ENCODE results near the gene ZACN. TPM values are rescaled to one million over a fixed set of nuclear protein-coding genes. Genes with fewer than 3 reads are reported as not detected.

Gene ZACN
- total RNA-seq, 2 experiments from 2014 or later = 0.76 to 1.2 TPM

GRCh38 chr17:76087531-76087930, 8.5 kb downstream of the ZACN start:
- POLR2A ChIA-PET = interaction anchor here (0.6 kb wide), 1 partner anchor 482 kb away, joined by 3 read pairs; a partner anchor contains a TSS
- no peaks in the 10 kb centered on the region for H3K4me1 ChIP-seq (ENCODE audit: insufficient read depth, low read length, poor library complexity, severe bottlenecking)
- CTCF ChIA-PET (ENCODE audit: unreplicated experiment) = no interaction called here

GRCh38 chr17:76088041-76088867, 9.3 kb downstream of the ZACN start:
- Histone ChIP-seq H3K9me3 (ENCODE audit: low read length) (no peaks in the 10 kb centered on the region), H3K9me2 (ENCODE audit: insufficient read depth, low read length) (no peaks in the 10 kb centered on the region), H3K4me1 (ENCODE audit: insufficient read depth, low read length, poor library complexity, severe bottlenecking) (no peaks in the 10 kb centered on the region), H3K4me3 (ENCODE audit: low read depth, low read length, poor library complexity, severe bottlenecking) (no peak overlapping the region), H3K36me3 (ENCODE audit: insufficient read depth, low read length) (peaks cover 70% of the 10 kb centered on the region), H3K79me2 (ENCODE audit: insufficient read depth, low read depth, low read length) (no peaks in the 10 kb centered on the region), H3K4me2 (ENCODE audit: low read length) (no peak overlapping the region), H2AFZ (ENCODE audit: low read length) (no peak overlapping the region), H3K27ac (ENCODE audit: low read depth, low read length, poor library complexity, severe bottlenecking) (no peak overlapping the region), H4K20me1 (ENCODE audit: insufficient read depth, low read length) (no peaks in the 10 kb centered on the region)
- POLR2A ChIA-PET = interaction anchor here (1.5 kb wide), 1 partner anchor 15 kb away, joined by 4 read pairs; the partner anchor contains the start of gene EXOC7
- BruUV-seq (replicated peaks) = no TSS peak
- intact Hi-C loops (cut with micrococcal nuclease; ENCODE audit: unreplicated experiment) = no loop called here
- TF ChIP-seq EZH2phosphoT487 (IDR thresholded peaks at IDR 0.05; ENCODE audit: borderline replicate concordance, low read depth, low read length) (no peak), CTCF (conservative IDR thresholded peaks at IDR 0.05; ENCODE audit: low read length) (peak; percentile 61)
- CTCF ChIA-PET (ENCODE audit: unreplicated experiment) = interaction anchor here (1.6 kb wide), 1 partner anchor 74 kb away, joined by 4 read pairs; no protein-coding TSS in a partner anchor
- DNase-seq (ENCODE audit: low spot score) = peak; percentile 35

More at GRCh38 chr17:76087531-76087930, 8.5 kb downstream of the ZACN start:
- no peak for TF ChIP-seq EZH2phosphoT487 (IDR thresholded peaks at IDR 0.05; ENCODE audit: borderline replicate concordance, low read depth, low read length)
- H3K4me3 ChIP-seq (ENCODE audit: low read depth, low read length, poor library complexity, severe bottlenecking) = no peak overlapping the region
- H3K79me2 ChIP-seq (ENCODE audit: insufficient read depth, low read depth, low read length) = no peaks in the 10 kb centered on the region
- no peak overlapping the region for H3K27ac ChIP-seq (ENCODE audit: low read depth, low read length, poor library complexity, severe bottlenecking)
- intact Hi-C loops (cut with micrococcal nuclease; ENCODE audit: unreplicated experiment) = no loop called here
- BruUV-seq (replicated peaks) = no TSS peak
- no peaks in the 10 kb centered on the region for H3K9me3 ChIP-seq (ENCODE audit: low read length)
- no peak for DNase-seq (ENCODE audit: low spot score)
- H3K9me2 ChIP-seq (ENCODE audit: insufficient read depth, low read length) = no peaks in the 10 kb centered on the region
- no peak overlapping the region for H3K4me2 ChIP-seq (ENCODE audit: low read length)
- no peak overlapping the region for H2AFZ ChIP-seq (ENCODE audit: low read length)
- no peaks in the 10 kb centered on the region for H4K20me1 ChIP-seq (ENCODE audit: insufficient read depth, low read length)
- peaks cover 70% of the 10 kb centered on the region for H3K36me3 ChIP-seq (ENCODE audit: insufficient read depth, low read length)

GRCh38 chr17:76088868-76089576, 10.0 kb downstream of the ZACN start:
- Histone ChIP-seq H4K20me1 (ENCODE audit: insufficient read depth, low read length) (no peaks in the 10 kb centered on the region), H3K9me3 (ENCODE audit: low read length) (no peaks in the 10 kb centered on the region), H2AFZ (ENCODE audit: low read length) (no peak overlapping the region), H3K4me1 (ENCODE audit: insufficient read depth, low read length, poor library complexity, severe bottlenecking) (no peaks in the 10 kb centered on the region), H3K27ac (ENCODE audit: low read depth, low read length, poor library complexity, severe bottlenecking) (no peak overlapping the region), H3K4me2 (ENCODE audit: low read length) (no peak overlapping the region), H3K4me3 (ENCODE audit: low read depth, low read length, poor library complexity, severe bottlenecking) (no peak overlapping the region), H3K79me2 (ENCODE audit: insufficient read depth, low read depth, low read length) (no peaks in the 10 kb centered on the region), H3K36me3 (ENCODE audit: insufficient read depth, low read length) (peaks cover 71% of the 10 kb centered on the region), H3K9me2 (ENCODE audit: insufficient read depth, low read length) (no peaks in the 10 kb centered on the region)
- no TSS peak for BruUV-seq (replicated peaks)
- TF ChIP-seq EZH2phosphoT487 (IDR thresholded peaks at IDR 0.05; ENCODE audit: borderline replicate concordance, low read depth, low read length) = no peak
- no peak for TF ChIP-seq CTCF (conservative IDR thresholded peaks at IDR 0.05; ENCODE audit: low read length)
- ChIA-PET CTCF (ENCODE audit: unreplicated experiment) (interaction anchor here (1.6 kb wide), 1 partner anchor 75 kb away, joined by 4 read pairs; no protein-coding TSS in a partner anchor), POLR2A (interaction anchor here (1.5 kb wide), 1 partner anchor 14 kb away, joined by 4 read pairs; the partner anchor contains the start of gene EXOC7)
- no peak for DNase-seq (ENCODE audit: low spot score)
- intact Hi-C loops (cut with micrococcal nuclease; ENCODE audit: unreplicated experiment) = no loop called here

Measured in OCI-LY7 (cell line).